Stimulated activated effector memory CD8-positive, alpha-beta T cell treated with anti-CD3 and anti-CD28 coated beads, Interleukin-12 subunit alpha, Interleukin-12 subunit beta, amount 100 ng/mL, for 72 hours (primary cell): ENCODE data around the gene IP6K3.

Experiments
- ATAC-seq: fragments of 150-1000 bp; cut with Tn5 transposase; 2 replicates; pipeline ENCODE4 v1.10.0; 2021
- DNase-seq, 2 donors: peaks; one replicate each; pipeline ENCODE4 v3.0.0; 2021 to 2022; ENCODE audit warnings: low spot score in 2 of 2
- H3K27ac Mint-ChIP-seq: one replicate; pipeline ENCODE4 v1.8.0; 2022; ENCODE audit warnings: mild to moderate bottlenecking, mixed read lengths
- H3K36me3 Mint-ChIP-seq: one replicate; pipeline ENCODE4 v1.8.0; 2022; ENCODE audit warnings: mild to moderate bottlenecking, mixed read lengths
- H3K4me1 Mint-ChIP-seq: one replicate; pipeline ENCODE4 v1.8.0; 2022; ENCODE audit warnings: mixed read lengths
- H3K4me3 Mint-ChIP-seq: one replicate; pipeline ENCODE4 v1.8.0; 2022; ENCODE audit warnings: mild to moderate bottlenecking, mixed read lengths
- H3K9me3 Mint-ChIP-seq: one replicate; pipeline ENCODE4 v1.8.0; 2022; ENCODE audit warnings: mixed read lengths

Gene IP6K3

DNA sequence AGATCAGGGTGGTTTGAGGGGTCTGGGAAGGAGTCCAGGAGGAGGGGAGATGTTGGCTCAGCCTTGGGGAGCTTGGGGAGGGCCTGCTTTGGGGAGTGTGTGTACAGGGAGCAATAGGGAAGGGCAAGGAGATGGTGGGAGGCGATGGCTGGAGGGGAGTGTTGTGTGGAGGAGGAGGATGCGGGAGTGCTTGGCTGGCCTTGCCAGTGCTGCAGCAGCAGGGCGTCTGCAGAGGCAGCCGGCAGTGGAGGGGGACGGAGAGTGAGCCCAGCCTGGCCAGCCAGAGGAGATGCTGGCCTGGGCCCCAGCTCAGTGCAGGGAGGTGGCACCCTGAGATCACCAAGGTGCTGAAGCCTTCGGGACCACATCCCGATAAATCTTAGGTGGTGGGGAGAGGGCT is 3.9 kb downstream of the IP6K3 start:
- Mint-ChIP-seq H3K27ac (peak overlapping the region; percentile 41), H3K4me3 (no peak overlapping the region), H3K4me1 (peaks cover 6% of the 10 kb centered on the region), H3K9me3 (no peaks in the 10 kb centered on the region), H3K36me3 (no peaks in the 10 kb centered on the region)
- ATAC-seq (no peak), DNase-seq (no peak)

DNA sequence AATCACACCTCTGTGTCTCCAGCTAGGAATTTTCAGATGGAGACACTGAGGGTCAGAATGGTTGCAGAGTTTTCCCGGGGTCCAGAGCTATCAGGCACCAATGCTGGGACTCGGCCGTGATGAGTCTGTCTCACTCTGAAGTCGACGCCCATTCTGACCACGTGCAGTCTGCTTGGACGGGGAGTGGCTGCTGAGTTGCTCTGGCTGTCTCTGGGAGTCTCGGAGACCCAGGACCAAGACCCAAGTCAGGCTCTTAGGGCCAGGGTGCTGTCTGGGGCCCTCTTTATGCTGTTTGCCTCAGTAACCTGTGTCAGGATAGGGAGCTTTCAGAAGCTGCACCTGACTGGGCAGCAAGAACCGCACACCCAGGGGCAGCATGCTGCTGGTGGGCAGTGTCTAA is 4.6 kb downstream of the IP6K3 start:
- ATAC-seq (no peak), DNase-seq (no peak)
- Mint-ChIP-seq H3K27ac (no peak overlapping the region), H3K4me3 (no peak overlapping the region), H3K4me1 (peaks cover 6% of the 10 kb centered on the region), H3K9me3 (no peaks in the 10 kb centered on the region), H3K36me3 (no peaks in the 10 kb centered on the region)

DNA sequence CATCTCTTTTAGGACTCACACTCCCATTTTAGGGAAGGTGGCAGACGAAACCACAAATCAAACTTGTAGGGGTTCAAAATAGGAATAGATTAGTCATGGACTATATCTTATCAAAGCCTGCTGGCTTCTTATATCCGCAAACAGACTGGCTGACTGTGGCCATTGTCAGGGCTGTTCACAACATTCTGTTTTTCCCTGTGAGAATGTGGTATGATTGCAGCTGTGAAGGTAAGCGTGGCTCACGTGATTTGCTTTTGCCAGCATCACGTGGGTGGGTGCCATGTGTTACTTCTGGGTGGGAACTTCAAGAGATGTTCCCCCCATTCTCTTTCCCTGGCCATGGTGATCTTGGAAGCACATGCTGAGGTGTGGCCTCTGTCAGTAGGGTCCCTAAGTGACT is 5.9 kb downstream of the IP6K3 start:
- peaks cover 6% of the 10 kb centered on the region for H3K4me1 Mint-ChIP-seq
- DNase-seq (no peak), ATAC-seq (no peak)
- H3K27ac Mint-ChIP-seq = no peak overlapping the region
- H3K36me3 Mint-ChIP-seq = no peaks in the 10 kb centered on the region
- H3K4me3 Mint-ChIP-seq = no peak overlapping the region
- no peaks in the 10 kb centered on the region for H3K9me3 Mint-ChIP-seq

DNA sequence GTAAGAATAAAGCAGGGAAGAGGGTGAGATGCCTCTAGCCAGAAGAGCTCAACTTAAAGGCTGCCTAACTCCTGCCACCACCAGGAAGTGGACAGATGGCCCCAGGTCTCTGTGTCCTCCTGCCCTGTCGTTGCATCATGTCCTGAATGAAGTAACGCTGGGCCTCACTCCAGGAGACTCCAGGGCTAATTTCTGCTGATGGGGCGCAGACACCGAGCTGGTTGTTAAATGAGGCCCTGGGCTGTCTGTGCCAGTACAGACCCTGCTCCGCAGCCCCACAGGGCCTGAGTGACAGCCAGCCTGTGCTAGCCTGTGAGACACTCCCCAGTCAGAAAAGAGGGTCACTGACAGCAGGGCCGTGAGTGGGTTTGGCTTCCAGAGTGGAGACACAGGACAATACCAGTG is 6.5 kb downstream of the IP6K3 start:
- Mint-ChIP-seq H3K4me3 (no peak overlapping the region), H3K36me3 (no peaks in the 10 kb centered on the region), H3K9me3 (no peaks in the 10 kb centered on the region), H3K27ac (no peak overlapping the region), H3K4me1 (peaks cover 6% of the 10 kb centered on the region)
- DNase-seq = no peak
- ATAC-seq = no peak

DNA sequence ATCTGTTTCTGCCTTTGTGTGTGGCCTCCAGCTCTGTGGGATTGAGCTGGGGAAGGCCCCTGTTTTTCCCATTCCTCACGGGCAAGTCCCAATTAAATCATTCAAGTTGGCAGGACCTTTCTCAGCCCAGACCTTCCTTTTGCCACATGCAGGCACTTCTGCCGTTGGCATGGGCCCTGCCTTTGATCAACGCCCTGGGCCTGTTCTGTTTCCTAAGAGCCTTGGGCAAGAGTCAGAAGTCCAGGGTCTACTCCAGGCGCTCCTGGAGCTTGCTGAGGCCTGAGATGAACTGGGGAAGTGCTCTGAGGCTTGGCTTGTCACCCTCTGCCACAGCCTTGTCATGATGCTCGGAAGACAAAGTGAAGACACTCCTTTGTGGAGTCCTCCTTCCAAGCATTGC is 7.1 kb downstream of the IP6K3 start:
- no peak overlapping the region for H3K4me3 Mint-ChIP-seq
- H3K27ac Mint-ChIP-seq = no peak overlapping the region
- no peaks in the 10 kb centered on the region for H3K9me3 Mint-ChIP-seq
- H3K4me1 Mint-ChIP-seq = peaks cover 6% of the 10 kb centered on the region
- ATAC-seq = no peak
- no peaks in the 10 kb centered on the region for H3K36me3 Mint-ChIP-seq
- DNase-seq = no peak

DNA sequence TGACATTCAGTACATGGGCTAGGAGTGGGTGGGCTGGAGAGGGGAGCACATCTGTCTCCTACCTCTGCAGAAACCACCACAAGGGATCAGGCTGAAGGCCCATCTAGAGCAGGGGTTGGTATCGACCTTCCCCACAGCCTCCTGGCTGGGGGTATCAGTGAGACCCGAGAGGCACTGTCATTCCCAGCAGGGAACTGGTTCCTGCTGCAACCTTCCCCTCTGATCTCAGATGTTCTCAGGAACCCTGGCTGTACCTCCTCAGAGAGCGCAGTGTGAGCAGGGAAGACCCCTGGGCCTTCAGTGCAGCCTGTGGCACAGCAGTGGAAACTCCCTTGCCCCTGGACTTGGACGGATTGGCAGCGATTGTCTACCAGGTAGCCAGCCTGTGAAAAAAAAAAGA is 7.8 kb downstream of the IP6K3 start:
- DNase-seq (no peak), ATAC-seq (no peak)
- H3K9me3 Mint-ChIP-seq = no peaks in the 10 kb centered on the region
- no peaks in the 10 kb centered on the region for H3K4me1 Mint-ChIP-seq
- no peak overlapping the region for H3K4me3 Mint-ChIP-seq
- no peak overlapping the region for H3K27ac Mint-ChIP-seq
- no peaks in the 10 kb centered on the region for H3K36me3 Mint-ChIP-seq

DNA sequence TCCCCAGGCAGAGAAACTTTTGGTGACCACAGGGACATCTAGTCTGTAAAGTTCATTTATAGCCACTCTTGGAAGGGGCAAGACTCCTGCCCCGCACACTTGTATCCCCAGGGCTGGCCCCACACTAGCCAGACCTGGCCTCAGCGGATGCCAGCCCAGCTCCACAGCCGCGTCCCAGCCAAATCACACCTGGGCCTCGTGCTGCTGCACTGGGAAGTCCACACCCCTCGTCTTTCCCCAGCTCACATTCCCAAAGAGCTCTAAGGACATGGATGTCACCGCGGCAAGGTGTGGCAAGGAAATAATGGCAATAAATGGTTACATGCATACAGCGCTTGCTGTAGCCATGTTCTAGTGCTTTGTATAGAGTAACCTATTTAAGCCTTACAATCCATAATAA is 8.6 kb downstream of the IP6K3 start:
- no peaks in the 10 kb centered on the region for H3K9me3 Mint-ChIP-seq
- no peak for DNase-seq
- H3K27ac Mint-ChIP-seq = peak overlapping the region; percentile 61
- no peaks in the 10 kb centered on the region for H3K4me1 Mint-ChIP-seq
- no peaks in the 10 kb centered on the region for H3K36me3 Mint-ChIP-seq
- H3K4me3 Mint-ChIP-seq = no peak overlapping the region
- no peak for ATAC-seq

DNA sequence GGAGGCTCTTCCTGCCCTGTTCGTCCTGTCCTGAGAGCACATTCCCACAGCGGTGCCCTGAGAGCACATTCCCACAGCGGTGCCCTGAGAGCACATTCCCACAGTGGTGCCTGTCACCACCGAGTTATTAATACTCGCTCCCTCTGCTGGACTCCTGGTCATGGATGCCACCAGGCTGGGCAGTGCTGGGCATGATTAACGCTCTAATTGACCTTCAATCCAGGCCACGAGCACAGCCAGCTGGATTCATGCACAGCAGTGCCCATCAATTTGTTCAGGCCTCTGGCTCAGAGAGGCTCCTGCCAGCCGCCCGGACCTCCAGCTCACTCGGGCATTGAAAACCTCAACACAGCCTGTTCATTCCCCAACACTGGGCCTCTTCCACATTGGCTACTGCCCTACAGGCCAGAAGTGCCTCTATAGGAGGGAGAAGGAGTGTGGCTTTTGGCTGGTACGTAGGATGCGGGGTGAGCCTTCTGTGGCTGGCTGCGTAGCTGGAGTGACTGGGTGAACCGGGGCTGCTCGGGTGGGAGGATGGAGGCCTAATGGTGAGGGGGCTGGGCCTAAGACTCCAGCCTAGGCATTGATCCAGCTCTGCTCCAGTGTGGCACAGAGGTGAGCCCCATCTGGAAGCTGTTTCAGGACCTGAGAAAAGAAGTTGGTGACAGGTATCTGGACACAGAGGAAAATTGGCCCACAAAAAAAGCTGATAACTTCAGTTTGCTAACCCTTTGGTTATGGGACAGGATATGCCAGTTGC is 9.3 kb downstream of the IP6K3 start:
- no peaks in the 10 kb centered on the region for H3K36me3 Mint-ChIP-seq
- no peak for ATAC-seq
- no peaks in the 10 kb centered on the region for H3K9me3 Mint-ChIP-seq
- H3K27ac Mint-ChIP-seq = peak overlapping the region; percentile 61
- H3K4me1 Mint-ChIP-seq = no peaks in the 10 kb centered on the region
- no peak for DNase-seq
- no peak overlapping the region for H3K4me3 Mint-ChIP-seq

DNA sequence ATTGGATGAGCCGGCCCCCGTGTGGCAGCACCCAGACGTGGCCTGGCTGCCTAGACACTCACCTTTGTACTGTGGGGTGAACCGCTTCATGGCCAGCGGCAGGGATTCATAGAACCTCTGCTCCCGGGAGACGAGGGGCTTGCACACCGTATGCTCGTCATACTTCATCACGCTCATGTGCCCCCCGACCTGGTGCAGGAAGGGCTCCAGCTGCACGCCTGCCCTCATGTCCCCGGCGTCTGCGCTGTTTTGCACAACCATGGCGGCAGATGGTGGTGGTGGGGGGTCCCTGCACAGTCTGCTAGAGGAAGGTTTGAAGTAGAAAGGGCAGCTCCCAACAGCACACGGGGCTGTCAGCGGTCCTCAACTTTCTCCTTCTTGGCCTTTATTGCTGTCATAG is 11.5 kb downstream of the IP6K3 start:
- Mint-ChIP-seq H3K4me3 (no peak overlapping the region), H3K4me1 (no peaks in the 10 kb centered on the region)

DNA sequence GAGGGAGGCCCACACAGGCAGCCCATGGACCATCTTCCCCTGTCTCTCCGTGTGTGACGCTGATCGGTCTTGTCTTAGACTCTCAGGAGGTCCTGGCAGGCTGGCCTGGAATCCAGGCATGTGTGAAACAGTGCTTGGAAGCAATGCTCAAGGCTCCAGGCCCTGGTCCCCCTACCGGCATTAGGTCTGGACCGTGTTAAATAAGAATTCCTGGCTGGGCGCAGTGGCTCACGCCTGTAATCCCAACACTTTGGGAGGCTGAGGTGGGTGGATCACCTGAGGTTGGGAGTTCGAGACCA is 13.0 kb downstream of the IP6K3 start:
- ATAC-seq (no peak), DNase-seq (no peak)
- Mint-ChIP-seq H3K4me1 (no peaks in the 10 kb centered on the region), H3K36me3 (no peaks in the 10 kb centered on the region), H3K27ac (no peak overlapping the region), H3K4me3 (no peak overlapping the region), H3K9me3 (no peaks in the 10 kb centered on the region)

More for the DNA sequence above, 11.5 kb downstream of the IP6K3 start:
- ATAC-seq (no peak), DNase-seq (no peak)
- Mint-ChIP-seq H3K27ac (no peak overlapping the region), H3K36me3 (no peaks in the 10 kb centered on the region), H3K9me3 (no peaks in the 10 kb centered on the region)

DNA sequence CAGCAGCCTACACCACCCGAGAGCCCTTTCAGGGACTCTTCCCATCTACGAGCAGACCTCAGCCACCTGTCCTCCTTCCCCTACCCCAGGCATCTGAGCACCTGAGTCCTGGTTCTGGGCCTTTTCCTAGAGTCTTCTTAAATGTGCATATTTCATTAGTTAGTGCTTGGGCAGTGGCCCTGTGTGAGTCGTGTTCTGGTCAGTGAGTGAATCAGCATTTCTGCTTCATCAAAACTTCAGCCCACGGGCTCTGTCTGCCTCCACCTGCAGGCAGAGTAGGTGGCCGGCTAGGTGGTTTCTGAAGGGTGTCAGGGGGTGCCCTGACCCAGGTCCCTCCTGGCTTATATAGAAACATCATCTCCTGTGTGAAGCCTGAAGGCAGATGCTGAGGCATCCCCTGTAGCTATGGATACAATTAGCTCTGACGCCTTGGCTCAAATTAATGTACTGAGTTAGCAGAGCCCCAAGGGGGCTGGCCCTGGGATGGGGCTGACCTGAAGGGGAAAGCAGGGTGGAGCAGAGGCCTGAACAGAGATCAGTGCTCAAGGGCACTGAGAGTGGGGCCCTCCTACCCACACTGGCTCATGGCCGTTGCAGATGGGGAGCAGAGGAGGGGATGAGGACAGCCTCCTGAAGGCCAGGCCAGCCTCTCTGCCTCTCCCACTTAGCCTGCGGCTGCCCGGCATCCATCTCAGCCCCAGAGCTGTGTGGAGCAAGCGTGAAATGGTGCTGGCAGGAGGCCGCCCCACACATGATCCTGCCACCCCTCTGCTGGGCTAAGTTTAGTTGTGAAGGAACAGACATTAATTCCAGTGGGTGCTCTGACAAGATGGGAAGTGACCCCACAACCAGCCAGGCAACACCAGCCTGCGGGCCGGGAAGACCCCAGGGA is 13.6 kb downstream of the IP6K3 start:
- no peak for DNase-seq
- H3K36me3 Mint-ChIP-seq = no peaks in the 10 kb centered on the region
- H3K27ac Mint-ChIP-seq = peak overlapping the region; percentile 33
- H3K9me3 Mint-ChIP-seq = no peaks in the 10 kb centered on the region
- H3K4me1 Mint-ChIP-seq = no peaks in the 10 kb centered on the region
- no peak overlapping the region for H3K4me3 Mint-ChIP-seq
- no peak for ATAC-seq

DNA sequence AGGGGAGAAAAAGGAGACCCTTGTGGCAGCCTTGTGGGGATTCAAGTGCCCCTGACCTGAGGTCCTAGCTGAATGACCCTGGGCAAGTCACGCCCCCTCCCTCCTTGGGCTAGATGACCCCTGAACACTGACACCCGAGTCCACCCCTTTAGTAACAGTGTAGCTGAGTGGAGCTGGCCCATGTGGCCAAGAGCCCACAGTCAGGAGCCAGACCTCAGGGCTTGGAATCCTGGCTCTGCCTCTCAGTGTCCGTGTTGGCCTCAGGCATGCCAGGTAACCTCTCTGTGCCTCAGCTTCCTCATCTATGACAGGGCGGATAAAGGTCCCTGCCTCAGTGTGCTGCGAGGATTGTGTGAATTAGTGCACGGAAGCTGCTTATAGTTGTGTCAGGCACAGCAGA is 14.3 kb downstream of the IP6K3 start:
- no peak overlapping the region for H3K27ac Mint-ChIP-seq

DNA sequence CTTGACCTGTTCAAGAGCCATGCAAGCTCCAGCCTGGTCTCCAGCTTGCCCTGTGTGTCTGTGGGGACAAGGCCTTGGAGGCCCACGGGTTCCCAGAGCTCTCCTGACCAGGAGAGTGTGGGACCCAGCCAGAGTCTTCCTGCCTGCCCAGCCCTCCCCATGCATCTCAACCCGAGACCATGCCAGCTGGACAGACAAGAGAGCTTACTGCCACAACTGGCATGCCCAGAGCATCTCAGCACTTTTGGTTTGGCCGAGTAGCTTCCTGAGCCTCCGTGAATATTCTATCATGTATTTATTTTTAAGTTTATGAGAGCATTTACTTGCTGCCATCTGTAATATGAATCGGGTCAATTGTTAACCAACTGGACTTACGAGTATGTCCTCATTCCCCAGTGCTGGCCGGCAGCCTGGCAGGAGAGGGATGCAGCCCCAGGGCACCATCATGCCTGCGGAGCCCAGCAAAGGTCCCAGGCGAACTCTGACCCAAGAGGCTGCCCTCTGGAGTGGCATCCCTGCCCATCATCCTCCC is 14.9 kb downstream of the IP6K3 start:
- Mint-ChIP-seq H3K4me3 (no peak overlapping the region), H3K9me3 (no peaks in the 10 kb centered on the region), H3K4me1 (no peaks in the 10 kb centered on the region), H3K36me3 (no peaks in the 10 kb centered on the region), H3K27ac (peak overlapping the region; percentile 26)
- DNase-seq = no peak
- no peak for ATAC-seq

More for the DNA sequence above, 14.3 kb downstream of the IP6K3 start:
- Mint-ChIP-seq H3K4me1 (no peaks in the 10 kb centered on the region), H3K4me3 (no peak overlapping the region), H3K36me3 (no peaks in the 10 kb centered on the region), H3K9me3 (no peaks in the 10 kb centered on the region)
- no peak for DNase-seq
- no peak for ATAC-seq

DNA sequence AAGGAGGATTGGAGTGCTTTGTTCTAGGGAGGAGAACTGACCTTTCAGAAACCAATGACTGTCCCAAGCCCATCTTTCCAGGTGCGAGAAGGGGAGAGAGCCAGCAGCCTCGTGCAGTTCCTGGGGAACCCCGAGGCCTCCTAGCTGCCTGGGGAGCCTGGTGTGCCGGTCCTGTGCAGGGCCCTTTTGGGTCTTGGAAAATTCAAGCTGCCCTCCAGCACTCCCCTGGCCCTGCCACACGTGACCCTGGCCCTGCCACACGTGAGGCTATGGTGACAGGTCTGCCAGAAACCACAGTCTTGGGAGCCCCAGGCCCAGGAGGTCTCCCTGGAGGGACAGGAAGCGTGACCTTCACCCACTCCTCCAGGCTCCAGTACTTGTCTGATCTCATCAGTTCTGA is 15.7 kb downstream of the IP6K3 start:
- no peak overlapping the region for H3K4me3 Mint-ChIP-seq
- H3K4me1 Mint-ChIP-seq = no peaks in the 10 kb centered on the region
- no peaks in the 10 kb centered on the region for H3K9me3 Mint-ChIP-seq
- DNase-seq (no peak), ATAC-seq (no peak)
- no peaks in the 10 kb centered on the region for H3K36me3 Mint-ChIP-seq
- peak overlapping the region; percentile 26 for H3K27ac Mint-ChIP-seq

DNA sequence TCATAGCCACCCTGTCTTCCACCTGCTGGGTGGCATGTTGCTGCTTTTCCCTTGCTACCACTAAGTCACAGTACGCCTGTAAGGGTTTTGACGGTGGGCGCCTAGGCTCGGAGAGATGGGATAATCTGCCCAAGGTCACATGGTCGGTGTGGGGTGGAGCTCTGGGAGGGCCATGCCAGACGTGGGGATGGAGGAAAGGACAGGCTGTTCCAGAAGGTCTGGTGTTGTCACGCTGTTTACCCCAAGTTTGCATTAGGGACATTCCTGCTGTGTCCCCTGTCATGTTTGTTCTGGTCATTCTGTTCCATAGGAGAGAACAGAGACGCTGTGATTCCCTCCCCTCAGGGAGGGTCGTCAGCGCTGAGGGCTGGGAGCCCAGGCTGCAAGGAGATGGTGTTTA is 16.1 kb downstream of the IP6K3 start:
- ATAC-seq = no peak
- DNase-seq = no peak
- H3K9me3 Mint-ChIP-seq = no peaks in the 10 kb centered on the region
- peak overlapping the region; percentile 52 for H3K27ac Mint-ChIP-seq
- no peaks in the 10 kb centered on the region for H3K36me3 Mint-ChIP-seq
- H3K4me3 Mint-ChIP-seq = no peak overlapping the region
- H3K4me1 Mint-ChIP-seq = no peaks in the 10 kb centered on the region

DNA sequence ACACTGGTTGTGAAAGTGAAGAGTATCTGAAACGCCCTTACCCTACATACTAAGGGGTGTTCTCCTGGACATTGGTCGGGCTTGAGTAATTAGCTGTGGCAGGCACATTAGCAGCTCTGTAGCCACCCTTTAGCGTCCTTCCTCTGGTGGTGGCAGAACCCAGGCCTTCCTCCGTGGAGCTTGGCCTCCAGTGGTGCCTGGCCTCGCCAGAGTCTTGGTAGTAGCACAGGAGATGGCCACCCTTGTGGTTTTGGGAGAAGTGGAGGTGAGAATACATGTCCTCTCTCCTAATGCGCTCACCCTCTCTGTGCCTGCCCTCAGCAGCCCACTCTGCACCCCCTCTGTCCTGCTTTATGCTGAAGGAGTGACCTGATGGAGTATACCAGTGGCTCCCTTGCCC is 17.6 kb downstream of the IP6K3 start:
- ATAC-seq (no peak), DNase-seq (no peak)
- Mint-ChIP-seq H3K4me1 (no peaks in the 10 kb centered on the region), H3K27ac (no peak overlapping the region), H3K9me3 (no peaks in the 10 kb centered on the region), H3K4me3 (no peak overlapping the region), H3K36me3 (no peaks in the 10 kb centered on the region)
